HUDEP-2 (cell line): ENCODE measurements around the gene DOCK4.

ENCODE experiments used
- DNase-seq, 76 experiments: peaks; one replicate each; lab custom pipeline; 2025; ENCODE audit not compliant: unreplicated experiment in 76 of 76; lab: John Stamatoyannopoulos, UW

DOCK4 gene

GRCh38 chr7:111872450-111873325 is 333.5 kb downstream of the DOCK4 start:
- no peak for DNase-seq

GRCh38 chr7:111871283-111871682 is 334.9 kb downstream of the DOCK4 start:
- DNase-seq = no peak

DNA sequence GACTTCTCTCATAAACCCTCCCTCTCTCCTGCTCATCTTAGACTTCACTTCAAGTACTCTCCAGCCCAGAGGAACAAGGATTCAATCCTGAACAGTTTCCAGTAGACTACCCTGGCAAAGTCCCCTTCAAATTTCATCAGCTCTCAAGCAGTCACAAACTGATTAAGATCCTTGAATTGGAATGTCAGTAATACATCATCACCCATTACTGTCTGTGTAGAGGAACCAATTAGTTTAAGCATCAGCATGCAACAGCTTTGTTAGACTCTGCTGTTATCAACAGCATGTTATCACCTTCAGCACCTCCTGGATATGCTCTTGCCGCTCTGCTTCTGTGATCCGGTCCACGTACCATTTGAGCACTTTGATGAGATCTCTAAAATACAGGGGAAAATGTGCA is 336.9 kb downstream of the DOCK4 start:
- no peak for DNase-seq

DNA sequence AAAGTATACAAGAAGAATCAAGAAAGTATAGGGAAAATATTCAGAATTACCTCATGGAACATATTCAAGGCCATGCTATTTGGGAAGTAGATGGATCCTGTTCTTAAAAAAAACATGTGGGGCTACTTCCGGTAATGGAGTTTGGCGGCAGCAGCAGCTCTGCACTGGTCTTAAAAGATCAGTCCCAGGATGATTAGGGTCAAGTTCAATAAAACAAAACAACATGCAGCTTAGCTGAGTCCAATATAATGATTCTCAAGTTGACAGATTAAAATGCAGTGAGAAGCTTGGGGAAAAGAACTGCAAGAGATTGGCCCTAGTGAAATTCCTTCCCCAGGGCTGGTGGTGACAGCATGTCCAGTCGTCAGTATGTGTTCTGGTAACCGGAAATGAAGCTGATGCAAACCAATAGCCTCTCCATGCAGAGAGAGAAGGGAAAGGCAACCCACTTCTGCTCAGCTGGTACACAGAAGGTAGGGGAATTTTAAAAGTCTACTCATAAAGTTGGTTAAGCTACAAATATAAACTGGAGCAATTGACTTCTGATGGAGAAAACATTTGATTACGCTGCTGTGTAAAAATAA is 338.8 kb downstream of the DOCK4 start:
- no peak for DNase-seq

GRCh38 chr7:111866787-111867186 is 339.4 kb downstream of the DOCK4 start:
- DNase-seq = no peak

GRCh38 chr7:111865430-111865829 is 340.8 kb downstream of the DOCK4 start:
- no peak for DNase-seq

DNA sequence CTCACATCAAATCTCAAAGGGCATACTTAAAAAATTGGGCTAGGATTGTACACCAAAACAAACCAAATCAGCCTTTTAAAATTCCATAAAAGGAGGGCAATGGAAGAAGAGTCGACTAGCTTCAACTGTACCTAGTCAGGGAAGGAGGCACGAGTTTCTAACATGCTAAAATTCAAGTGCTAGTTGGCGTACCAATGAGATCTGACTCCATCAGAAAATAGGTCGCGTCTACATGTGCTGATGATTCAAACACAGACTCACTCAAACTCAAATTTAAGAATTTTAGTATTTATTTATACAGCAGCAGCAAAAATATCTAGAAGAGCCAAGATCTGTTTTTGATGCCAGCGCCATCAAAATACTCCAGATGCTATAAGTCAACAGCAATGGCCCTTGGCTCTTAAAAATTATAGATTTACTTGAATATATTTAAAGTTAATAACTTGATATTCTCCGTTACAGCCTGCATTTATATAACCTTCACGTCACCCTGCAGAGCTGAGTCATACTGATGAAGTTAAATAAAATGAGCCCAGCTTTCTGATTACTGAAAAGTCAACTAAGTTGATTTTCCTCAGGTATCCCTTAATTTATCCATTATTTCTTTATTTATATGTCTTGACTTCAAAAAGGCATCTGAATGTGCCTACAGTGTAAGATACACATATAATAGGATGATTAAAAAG is 341.8 kb downstream of the DOCK4 start:
- no peak for DNase-seq

- DNase-seq = no peak
Measured at GRCh38 chr7:111863269-111863668, 342.9 kb downstream of the DOCK4 start.

DNA sequence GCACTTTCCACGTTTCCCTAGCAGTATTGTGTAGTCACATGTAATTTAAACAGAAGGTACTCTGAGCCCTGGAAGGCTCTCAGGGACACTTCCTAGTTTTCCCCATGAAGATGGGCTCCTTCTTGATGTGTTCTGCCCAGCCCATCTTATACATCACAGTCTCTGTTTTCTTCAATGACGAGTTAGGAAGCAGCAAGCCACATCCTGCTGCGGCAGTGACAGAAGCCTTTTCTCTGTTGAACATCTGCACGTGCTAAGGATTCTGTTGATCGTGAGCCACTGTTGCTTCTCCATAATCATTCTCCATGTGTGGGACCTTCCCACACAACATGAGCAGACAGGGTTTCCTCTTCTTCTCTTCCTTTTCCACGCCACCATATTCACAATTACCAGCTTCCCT is 346.0 kb downstream of the DOCK4 start:
- no peak for DNase-seq

GRCh38 chr7:111858331-111858730 is 347.9 kb downstream of the DOCK4 start:
- no peak for DNase-seq

- no peak for DNase-seq
Measured at GRCh38 chr7:111855842-111856227, 350.4 kb downstream of the DOCK4 start.

- peak in 26 of 76 experiments; percentile 1 to 64 (median 16) for DNase-seq
Measured at GRCh38 chr7:111855161-111855841, 350.9 kb downstream of the DOCK4 start.

- DNase-seq = peak in 1 of 76 experiments; percentile 2
Measured at GRCh38 chr7:111853201-111853990, 352.8 kb downstream of the DOCK4 start.

DNA sequence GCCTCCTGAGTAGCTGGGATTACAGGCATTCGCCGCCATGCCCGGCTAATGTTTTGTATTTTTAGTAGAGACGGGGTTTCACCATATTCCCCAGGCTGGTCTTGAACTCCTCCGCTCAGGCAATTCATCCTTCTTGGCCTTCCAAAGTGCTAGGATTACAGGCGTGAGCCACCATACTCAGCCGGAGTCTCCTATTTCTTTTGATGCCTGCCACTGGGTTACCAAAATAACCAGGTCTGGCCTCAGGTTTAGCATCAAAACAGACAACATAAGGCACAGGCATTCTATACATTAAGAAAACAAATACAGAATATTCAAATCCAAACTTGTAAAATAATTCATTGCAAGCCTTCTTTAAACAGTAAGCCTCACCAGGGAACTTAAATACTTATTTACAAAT is 354.1 kb downstream of the DOCK4 start:
- DNase-seq = no peak

DNA sequence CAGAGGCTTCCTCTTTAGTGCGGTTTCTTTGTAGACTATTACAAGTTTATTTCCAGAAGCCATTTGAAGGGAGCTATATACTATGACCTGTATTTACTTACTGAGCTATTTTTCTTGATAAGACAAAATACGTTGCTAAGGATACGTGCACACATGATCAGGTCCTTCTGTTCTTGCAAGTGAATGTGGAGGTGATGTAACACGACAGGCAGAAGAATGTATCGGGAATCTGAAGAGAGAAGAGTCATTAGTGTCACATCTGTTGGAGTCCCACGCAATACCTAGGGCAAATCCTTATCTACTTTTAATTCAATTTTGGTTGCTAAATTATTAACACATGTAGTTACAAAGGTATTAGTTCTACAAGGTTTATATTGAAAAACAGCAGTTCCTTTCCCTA is 359.3 kb downstream of the DOCK4 start:
- no peak for DNase-seq

GRCh38 chr7:111845853-111846252 is 360.3 kb downstream of the DOCK4 start:
- no peak for DNase-seq

DNA sequence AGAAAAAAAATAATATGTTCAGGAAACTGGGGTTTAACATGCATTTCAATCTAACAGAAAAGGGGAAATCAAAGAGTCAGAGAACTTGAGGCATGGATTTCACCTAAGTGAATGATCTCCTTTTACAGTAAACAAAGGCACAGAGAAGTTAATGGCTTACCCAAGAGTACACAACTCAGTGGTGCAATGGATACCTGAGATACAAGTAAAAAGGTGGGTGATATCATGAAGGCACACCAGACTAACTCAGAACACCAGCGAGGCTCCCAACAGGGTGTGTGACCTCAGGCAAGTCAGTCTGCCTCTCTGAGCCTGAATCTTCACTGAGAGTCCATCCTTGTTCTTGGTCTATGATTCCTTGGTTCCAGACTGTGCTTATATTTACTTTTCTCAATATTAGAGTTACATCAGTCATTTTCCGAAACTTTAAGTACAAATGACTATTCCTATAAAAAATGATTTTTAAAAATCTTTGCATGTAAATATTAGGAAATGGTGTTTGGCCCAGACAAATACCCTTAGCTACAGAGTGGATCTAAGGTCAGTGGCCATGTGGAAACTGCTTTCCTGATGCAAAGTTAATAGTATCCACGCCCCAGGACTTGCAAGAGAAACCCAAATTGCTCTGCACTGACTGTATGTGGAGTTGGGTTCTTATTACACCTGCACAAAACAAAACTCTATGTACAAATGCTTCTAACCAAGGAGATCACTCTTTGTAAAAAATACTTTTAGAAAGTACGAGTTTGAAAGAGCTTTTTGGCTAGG is 361.1 kb downstream of the DOCK4 start:
- no peak for DNase-seq

DNA sequence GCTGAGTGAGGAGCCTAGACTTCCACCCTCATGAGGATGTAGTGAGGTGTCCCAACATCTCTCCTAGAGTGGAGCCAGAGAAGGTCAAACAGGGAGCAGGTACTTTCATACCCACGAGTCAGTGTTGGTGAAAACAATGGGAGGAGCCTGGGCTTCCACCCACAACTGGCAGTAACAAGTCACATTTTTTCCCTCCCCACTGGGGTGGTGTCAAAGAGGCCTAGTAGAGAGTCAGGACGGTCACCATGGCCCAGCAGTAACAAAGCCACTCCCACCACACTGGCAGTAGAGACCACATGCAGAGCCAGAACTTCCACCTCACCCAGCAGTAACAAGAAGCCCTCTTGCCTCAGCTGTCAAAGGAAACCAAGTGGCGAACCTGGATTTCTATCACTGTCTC is 363.7 kb downstream of the DOCK4 start:
- no peak for DNase-seq

DNA sequence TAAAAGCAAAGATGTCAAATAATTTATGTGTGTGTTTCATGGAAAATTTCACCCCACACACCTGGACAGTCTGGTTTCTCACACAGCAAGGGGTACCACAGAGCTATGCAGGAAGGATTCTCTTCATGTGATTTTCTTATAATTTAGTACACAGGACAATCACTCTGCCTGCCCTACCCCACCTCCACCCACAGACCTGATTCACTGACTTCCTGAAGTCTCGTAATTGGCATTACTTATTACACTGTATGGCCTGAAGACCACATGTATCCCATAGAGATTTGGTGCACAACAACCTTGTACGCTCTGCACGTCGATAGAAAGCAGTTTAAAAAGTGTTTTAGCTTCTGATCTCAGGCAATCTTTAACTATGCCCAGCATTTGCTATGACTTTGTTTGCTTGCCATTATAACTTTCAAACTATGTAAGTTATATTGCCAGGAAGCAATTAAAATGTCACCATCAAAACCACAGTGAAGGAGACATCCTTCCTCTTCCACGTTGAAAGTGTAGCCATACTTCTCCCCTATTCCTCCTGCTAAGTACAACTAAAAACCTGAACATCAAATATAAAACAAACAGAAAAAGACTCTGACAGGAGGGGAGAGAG is 364.5 kb downstream of the DOCK4 start:
- no peak for DNase-seq
